ENCODE measurements around the gene SUSD5.

SUSD5 gene

DNA sequence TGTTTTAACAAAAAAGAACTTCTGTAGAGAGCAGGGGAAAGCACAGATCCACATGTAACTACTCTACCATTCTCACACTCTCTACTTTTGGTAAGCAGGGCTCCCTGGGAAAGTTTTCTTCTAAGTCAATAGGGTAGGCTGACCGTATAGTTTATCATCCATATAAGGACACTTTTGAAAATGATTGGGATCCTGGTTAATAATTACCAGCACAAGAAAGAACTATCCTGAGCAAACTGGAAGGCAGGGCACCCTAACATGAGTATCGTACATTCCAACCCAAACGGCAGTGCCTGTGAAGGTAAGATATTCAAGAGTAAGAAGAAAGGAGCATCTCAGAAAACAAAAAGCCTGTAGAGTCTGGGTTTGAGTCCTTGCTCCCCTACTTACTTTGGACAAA, 22.1 kb downstream of the SUSD5 start:
- Histone ChIP-seq H3K79me2 (ENCODE audit: insufficient read depth, low read length) (no peaks in the 10 kb centered on the region), H4K20me1 (ENCODE audit: low read depth, low read length) (no peaks in the 10 kb centered on the region), H3K9ac (ENCODE audit: low read length) (no peak overlapping the region), H3K27ac (ENCODE audit: low read depth, low read length) (no peak overlapping the region), H3K4me2 (ENCODE audit: low read depth, low read length, poor library complexity, severe bottlenecking) (no peak overlapping the region), H3K9me3 (ENCODE audit: insufficient read depth, low read length) (no peaks in the 10 kb centered on the region), H3K9me2 (replicated peaks; ENCODE audit: insufficient read depth, low read length) (no peaks in the 10 kb centered on the region; the same call in 1 of the 2 replicates), H2AFZ (ENCODE audit: low read depth, low read length, severe bottlenecking) (no peak overlapping the region), H3K27me3 (ENCODE audit: low read length) (no peaks in the 10 kb centered on the region), H3K36me3 (ENCODE audit: low read length) (no peaks in the 10 kb centered on the region), H3K4me3 (ENCODE audit: insufficient read depth, low read length, poor library complexity, severe bottlenecking) (no peak overlapping the region), H3F3A (ENCODE audit: insufficient read depth) (no peaks in the 10 kb centered on the region)
- TF ChIP-seq, protein P1, sequence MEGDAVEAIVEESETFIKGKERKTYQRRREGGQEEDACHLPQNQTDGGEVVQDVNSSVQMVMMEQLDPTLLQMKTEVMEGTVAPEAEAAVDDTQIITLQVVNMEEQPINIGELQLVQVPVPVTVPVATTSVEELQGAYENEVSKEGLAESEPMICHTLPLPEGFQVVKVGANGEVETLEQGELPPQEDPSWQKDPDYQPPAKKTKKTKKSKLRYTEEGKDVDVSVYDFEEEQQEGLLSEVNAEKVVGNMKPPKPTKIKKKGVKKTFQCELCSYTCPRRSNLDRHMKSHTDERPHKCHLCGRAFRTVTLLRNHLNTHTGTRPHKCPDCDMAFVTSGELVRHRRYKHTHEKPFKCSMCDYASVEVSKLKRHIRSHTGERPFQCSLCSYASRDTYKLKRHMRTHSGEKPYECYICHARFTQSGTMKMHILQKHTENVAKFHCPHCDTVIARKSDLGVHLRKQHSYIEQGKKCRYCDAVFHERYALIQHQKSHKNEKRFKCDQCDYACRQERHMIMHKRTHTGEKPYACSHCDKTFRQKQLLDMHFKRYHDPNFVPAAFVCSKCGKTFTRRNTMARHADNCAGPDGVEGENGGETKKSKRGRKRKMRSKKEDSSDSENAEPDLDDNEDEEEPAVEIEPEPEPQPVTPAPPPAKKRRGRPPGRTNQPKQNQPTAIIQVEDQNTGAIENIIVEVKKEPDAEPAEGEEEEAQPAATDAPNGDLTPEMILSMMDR (IDR thresholded peaks at IDR 0.05; ENCODE audit: insufficient read depth, low read length, poor library complexity, severe bottlenecking) = no peak
- TF ChIP-seq EZH2phosphoT487 (conservative IDR thresholded peaks at IDR 0.05; ENCODE audit: low read length) = no peak

DNA sequence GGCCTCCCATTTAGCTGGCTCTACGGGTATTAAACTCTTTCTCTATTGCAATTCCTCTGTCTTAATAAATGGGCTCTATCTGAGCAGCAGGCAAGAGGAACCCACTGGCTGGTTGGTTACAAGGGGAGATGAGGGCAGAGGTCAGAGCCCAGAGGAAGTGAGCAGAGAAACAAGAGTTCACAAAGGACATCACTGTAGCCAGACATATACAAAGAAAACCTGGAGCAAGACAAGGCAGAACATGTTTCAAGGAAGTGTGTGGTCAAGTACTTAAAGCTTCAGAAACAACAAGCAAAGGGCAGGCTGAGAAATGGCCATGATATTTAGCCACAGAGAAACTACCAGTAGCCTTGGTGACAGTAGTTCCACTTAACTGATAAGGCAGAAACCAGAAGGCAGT, 24.3 kb downstream of the SUSD5 start:
- TF ChIP-seq EZH2phosphoT487 (conservative IDR thresholded peaks at IDR 0.05; ENCODE audit: low read length) = no peak
- TF ChIP-seq, protein P1 (IDR thresholded peaks at IDR 0.05; ENCODE audit: insufficient read depth, low read length, poor library complexity, severe bottlenecking) = no peak

DNA sequence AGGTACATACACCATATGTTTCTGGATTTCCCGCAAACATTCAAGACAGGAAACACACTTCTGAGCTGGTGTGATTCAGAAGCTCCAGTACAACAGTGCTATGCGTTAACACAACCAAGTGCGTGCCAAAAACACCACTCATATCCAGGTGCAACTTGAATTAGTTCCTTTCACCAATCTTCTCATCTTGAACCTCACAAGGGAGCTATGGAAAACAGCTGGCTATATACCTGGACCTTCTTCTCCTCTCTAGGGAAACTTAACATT, 31.3 kb downstream of the SUSD5 start:
- TF ChIP-seq, protein P1 (IDR thresholded peaks at IDR 0.05; ENCODE audit: insufficient read depth, low read length, poor library complexity, severe bottlenecking) = no peak
- Histone ChIP-seq H3K36me3 (ENCODE audit: low read length) (no peaks in the 10 kb centered on the region), H3K27ac (ENCODE audit: low read depth, low read length) (no peak overlapping the region), H3K4me3 (ENCODE audit: insufficient read depth, low read length, poor library complexity, severe bottlenecking) (no peak overlapping the region), H3K9ac (ENCODE audit: low read length) (no peak overlapping the region), H4K20me1 (ENCODE audit: low read depth, low read length) (no peaks in the 10 kb centered on the region), H3K27me3 (ENCODE audit: low read length) (no peaks in the 10 kb centered on the region), H3K79me2 (ENCODE audit: insufficient read depth, low read length) (no peaks in the 10 kb centered on the region), H2AFZ (ENCODE audit: low read depth, low read length, severe bottlenecking) (no peak overlapping the region), H3F3A (ENCODE audit: insufficient read depth) (no peaks in the 10 kb centered on the region), H3K4me2 (ENCODE audit: low read depth, low read length, poor library complexity, severe bottlenecking) (no peak overlapping the region), H3K9me2 (replicated peaks; ENCODE audit: insufficient read depth, low read length) (no peaks in the 10 kb centered on the region), H3K9me3 (ENCODE audit: insufficient read depth, low read length) (no peaks in the 10 kb centered on the region)

More for the DNA sequence above, 24.3 kb downstream of the SUSD5 start:
- Histone ChIP-seq H3K36me3 (ENCODE audit: low read length) (no peaks in the 10 kb centered on the region), H3K4me2 (ENCODE audit: low read depth, low read length, poor library complexity, severe bottlenecking) (no peak overlapping the region), H3K4me3 (ENCODE audit: insufficient read depth, low read length, poor library complexity, severe bottlenecking) (no peak overlapping the region), H3K79me2 (ENCODE audit: insufficient read depth, low read length) (no peaks in the 10 kb centered on the region), H3K9me3 (ENCODE audit: insufficient read depth, low read length) (no peaks in the 10 kb centered on the region), H3K27ac (ENCODE audit: low read depth, low read length) (no peak overlapping the region), H3K9ac (ENCODE audit: low read length) (no peak overlapping the region), H3K9me2 (replicated peaks; ENCODE audit: insufficient read depth, low read length) (no peaks in the 10 kb centered on the region; the same call in 1 of the 2 replicates), H3F3A (ENCODE audit: insufficient read depth) (no peaks in the 10 kb centered on the region), H3K27me3 (ENCODE audit: low read length) (no peaks in the 10 kb centered on the region), H4K20me1 (ENCODE audit: low read depth, low read length) (no peaks in the 10 kb centered on the region), H2AFZ (ENCODE audit: low read depth, low read length, severe bottlenecking) (no peak overlapping the region)

Data from SU-DHL-6 (cell line).